IPS-15b (cell line): ENCODE results near the gene BCKDK.
"Not testable (repeated sequence)": the region's sequence is repeated elsewhere in the genome, so short reads cannot be mapped to it uniquely, and the experiment has no call there.

Experiments
- H3K27me3 ChIP-seq: one replicate; pipeline ENCODE4 v1.6.1; 2013; ENCODE audit warnings: low read length; ENCODE audit not compliant: control insufficient read depth, insufficient read depth
- H3K36me3 ChIP-seq: one replicate; pipeline ENCODE4 v1.6.1; 2013; ENCODE audit warnings: low read length; ENCODE audit not compliant: control insufficient read depth, insufficient read depth
- H3K4me1 ChIP-seq: one replicate; pipeline ENCODE4 v1.6.1; 2013; ENCODE audit warnings: mild to moderate bottlenecking, low read length; ENCODE audit not compliant: control insufficient read depth, insufficient read depth
- H3K4me3 ChIP-seq: one replicate; pipeline ENCODE4 v1.5.1; 2013; ENCODE audit warnings: low read depth, low read length
- H3K9ac ChIP-seq: one replicate; pipeline ENCODE4 v1.6.1; 2013; ENCODE audit warnings: low read depth, mild to moderate bottlenecking, low read length
- H3K9me3 ChIP-seq: one replicate; pipeline ENCODE4 v1.6.1; 2013; ENCODE audit warnings: mild to moderate bottlenecking, low read length; ENCODE audit not compliant: control insufficient read depth, insufficient read depth

The BCKDK gene

GRCh38 chr16:31132303-31132979 is 24.3 kb downstream of the BCKDK start:
- no peaks in the 10 kb centered on the region for H3K27me3 ChIP-seq
- H3K4me3 ChIP-seq: no peak overlapping the region
- H3K4me1 ChIP-seq: peaks cover 8% of the 10 kb centered on the region
- H3K9ac ChIP-seq: peak overlapping the region; percentile 12
- no peaks in the 10 kb centered on the region for H3K9me3 ChIP-seq
- peaks cover 45% of the 10 kb centered on the region for H3K36me3 ChIP-seq

- no peak overlapping the region for H3K9ac ChIP-seq
- peaks cover 8% of the 10 kb centered on the region for H3K4me1 ChIP-seq
Observed at GRCh38 chr16:31133046-31133501, 24.9 kb downstream of the BCKDK start.

GRCh38 chr16:31134091-31134571 is 25.9 kb downstream of the BCKDK start:
- H3K9ac ChIP-seq: peak overlapping the region; percentile 77
- H3K4me1 ChIP-seq: peaks cover 11% of the 10 kb centered on the region
- H3K27me3 ChIP-seq: no peaks in the 10 kb centered on the region
- H3K9me3 ChIP-seq: no peaks in the 10 kb centered on the region
- H3K4me3 ChIP-seq: peak overlapping the region; percentile 79
- peaks cover 35% of the 10 kb centered on the region for H3K36me3 ChIP-seq

More at GRCh38 chr16:31133046-31133501, 24.9 kb downstream of the BCKDK start:
- Histone ChIP-seq H3K27me3 (no peaks in the 10 kb centered on the region), H3K9me3 (no peaks in the 10 kb centered on the region), H3K4me3 (no peak overlapping the region), H3K36me3 (peaks cover 39% of the 10 kb centered on the region)

GRCh38 chr16:31134625-31135534 is 26.7 kb downstream of the BCKDK start:
- peak overlapping the region; percentile 79 for H3K4me3 ChIP-seq
- peak overlapping the region; percentile 77 for H3K9ac ChIP-seq
- no peaks in the 10 kb centered on the region for H3K9me3 ChIP-seq
- H3K36me3 ChIP-seq: peaks cover 29% of the 10 kb centered on the region
- peaks cover 14% of the 10 kb centered on the region for H3K4me1 ChIP-seq
- H3K27me3 ChIP-seq: no peaks in the 10 kb centered on the region

- Histone ChIP-seq H3K9me3 (no peaks in the 10 kb centered on the region), H3K27me3 (no peaks in the 10 kb centered on the region), H3K36me3 (peaks cover 24% of the 10 kb centered on the region), H3K4me1 (peaks cover 14% of the 10 kb centered on the region), H3K4me3 (peak within 1 kb of the TSS; percentile 79), H3K9ac (peak within 1 kb of the TSS; percentile 77)
Observed at GRCh38 chr16:31135535-31136286, 27.5 kb downstream of the BCKDK start, which contains the start of gene PRSS8. Gene PRSS8, minus strand, starts transcription at chr16:31135727. Its CDS starts 229 bp downstream, at chr16:31135498.

GRCh38 chr16:31136287-31136662 is 28.1 kb downstream of the BCKDK start:
- no peak overlapping the region for H3K4me3 ChIP-seq
- H3K9me3 ChIP-seq: no peaks in the 10 kb centered on the region
- H3K27me3 ChIP-seq: no peaks in the 10 kb centered on the region
- H3K4me1 ChIP-seq: peaks cover 14% of the 10 kb centered on the region
- peaks cover 21% of the 10 kb centered on the region for H3K36me3 ChIP-seq
- H3K9ac ChIP-seq: no peak overlapping the region

GRCh38 chr16:31136822-31137499 is 28.8 kb downstream of the BCKDK start:
- H3K4me3 ChIP-seq, H3K9ac ChIP-seq, H3K9me3 ChIP-seq, H3K27me3 ChIP-seq: not testable (repeated sequence)
- Histone ChIP-seq H3K36me3 (peaks cover 14% of the 10 kb centered on the region), H3K4me1 (peaks cover 18% of the 10 kb centered on the region)

GRCh38 chr16:31138621-31139578 is 30.7 kb downstream of the BCKDK start:
- no peak overlapping the region for H3K4me3 ChIP-seq

GRCh38 chr16:31141071-31141469 is 32.9 kb downstream of the BCKDK start:
- not testable (repeated sequence) for H3K36me3 ChIP-seq, H3K9ac ChIP-seq, H3K9me3 ChIP-seq, H3K4me3 ChIP-seq
- H3K27me3 ChIP-seq: peaks cover 15% of the 10 kb centered on the region
- peaks cover 11% of the 10 kb centered on the region for H3K4me1 ChIP-seq

More at GRCh38 chr16:31138621-31139578, 30.7 kb downstream of the BCKDK start:
- no peaks in the 10 kb centered on the region for H3K36me3 ChIP-seq
- no peak overlapping the region for H3K9ac ChIP-seq
- H3K9me3 ChIP-seq: no peaks in the 10 kb centered on the region
- peaks cover 12% of the 10 kb centered on the region for H3K27me3 ChIP-seq
- peaks cover 16% of the 10 kb centered on the region for H3K4me1 ChIP-seq

- no peaks in the 10 kb centered on the region for H3K9me3 ChIP-seq
- peak overlapping the region; percentile 26 for H3K9ac ChIP-seq
- H3K4me1 ChIP-seq: peaks cover 11% of the 10 kb centered on the region
- H3K36me3 ChIP-seq: no peaks in the 10 kb centered on the region
- H3K4me3 ChIP-seq: peak overlapping the region; percentile 36
- peaks cover 20% of the 10 kb centered on the region for H3K27me3 ChIP-seq
Observed at GRCh38 chr16:31141489-31142108, 33.4 kb downstream of the BCKDK start.
